ENCODE measurements around the gene TRABD2B.
A peak's percentile ranks its signal among the peaks of the same experiment; 100 is the strongest.

The TRABD2B gene

GRCh38 chr1:47720111-47720510 is 277.1 kb downstream of the TRABD2B start:
- Histone ChIP-seq H3K18ac (ENCODE audit: low read depth in 1 of 2, low read length in 2 of 2) (no peak overlapping the region), H3K23ac (ENCODE audit: low read length in 2 of 2) (peak overlapping the region in 1 of 2 experiments; percentile 63), H2AK5ac (ENCODE audit: low read length, severe bottlenecking) (no peak overlapping the region), H3K27ac (ENCODE audit: low read length, poor library complexity, severe bottlenecking) (no peak overlapping the region), H3K9ac (ENCODE audit: low read length) (no peak overlapping the region), H2AFZ (ENCODE audit: low read depth, low read length) (no peak overlapping the region), H2BK12ac (ENCODE audit: low read length in 2 of 2) (no peak overlapping the region), H3K36me3 (ENCODE audit: control insufficient read depth in 1 of 2, insufficient read depth in 2 of 2, low read depth in 1 of 2, low read length in 2 of 2) (no peaks in the 10 kb centered on the region), H2BK5ac (ENCODE audit: low read depth, low read length, poor library complexity, severe bottlenecking) (no peak overlapping the region), H2BK120ac (ENCODE audit: low read depth, low read length) (no peak overlapping the region), H3K27me3 (ENCODE audit: control insufficient read depth in 1 of 2, insufficient read depth in 1 of 2, low read length in 2 of 2) (peaks cover 78 to 100% of the 10 kb centered on the region in 2 experiments), H3K4ac (ENCODE audit: low read depth in 1 of 2, low read length in 2 of 2) (no peak overlapping the region), H2BK15ac (ENCODE audit: low read depth, poor library complexity, severe bottlenecking) (no peak overlapping the region), H3K9me3 (ENCODE audit: control insufficient read depth, low read length) (no peaks in the 10 kb centered on the region), H4K8ac (ENCODE audit: low read length) (no peak overlapping the region), H3K4me1 (ENCODE audit: control insufficient read depth, insufficient read depth, low read depth, low read length) (no peaks in the 10 kb centered on the region), H3K4me3 (ENCODE audit: insufficient read depth in 1 of 2, low read depth in 1 of 2, low read length in 2 of 2) (no peak overlapping the region), H4K91ac (ENCODE audit: low read length) (no peak overlapping the region), H3K14ac (ENCODE audit: low read length in 2 of 2) (no peak overlapping the region), H3K79me1 (replicated peaks; ENCODE audit: low read length, poor library complexity, severe bottlenecking) (no peaks in the 10 kb centered on the region), H3K4me2 (ENCODE audit: low read length, poor library complexity, severe bottlenecking) (no peak overlapping the region)
- 52% methylated on average over 2 of the region's 4 CpGs for WGBS
- no peak for DNase-seq

GRCh38 chr1:47717341-47717740 is 279.8 kb downstream of the TRABD2B start:
- no peak overlapping the region for H3K4me2 ChIP-seq (ENCODE audit: low read length, poor library complexity, severe bottlenecking)
- H3K4ac ChIP-seq (ENCODE audit: low read depth in 1 of 2, low read length in 2 of 2): no peak overlapping the region
- H4K91ac ChIP-seq (ENCODE audit: low read length): no peak overlapping the region
- H2BK120ac ChIP-seq (ENCODE audit: low read depth, low read length): no peak overlapping the region
- no peaks in the 10 kb centered on the region for H3K36me3 ChIP-seq (ENCODE audit: control insufficient read depth in 1 of 2, insufficient read depth in 2 of 2, low read depth in 1 of 2, low read length in 2 of 2)
- H4K8ac ChIP-seq (ENCODE audit: low read length): no peak overlapping the region
- H3K27me3 ChIP-seq (ENCODE audit: control insufficient read depth in 1 of 2, insufficient read depth in 1 of 2, low read length in 2 of 2): peaks cover 81 to 100% of the 10 kb centered on the region in 2 experiments
- H2AK5ac ChIP-seq (ENCODE audit: low read length, severe bottlenecking): no peak overlapping the region
- no peak overlapping the region for H3K18ac ChIP-seq (ENCODE audit: low read depth in 1 of 2, low read length in 2 of 2)
- H2BK5ac ChIP-seq (ENCODE audit: low read depth, low read length, poor library complexity, severe bottlenecking): no peak overlapping the region
- no peak overlapping the region for H2BK15ac ChIP-seq (ENCODE audit: low read depth, poor library complexity, severe bottlenecking)
- no peak overlapping the region for H3K23ac ChIP-seq (ENCODE audit: low read length in 2 of 2)
- no peak overlapping the region for H2AFZ ChIP-seq (ENCODE audit: low read depth, low read length)
- no peak overlapping the region for H2BK12ac ChIP-seq (ENCODE audit: low read length in 2 of 2)
- no peaks in the 10 kb centered on the region for H3K79me1 ChIP-seq (replicated peaks; ENCODE audit: low read length, poor library complexity, severe bottlenecking)
- no peak overlapping the region for H3K27ac ChIP-seq (ENCODE audit: low read length, poor library complexity, severe bottlenecking)
- no peak overlapping the region for H3K9ac ChIP-seq (ENCODE audit: low read length)
- H3K4me3 ChIP-seq (ENCODE audit: insufficient read depth in 1 of 2, low read depth in 1 of 2, low read length in 2 of 2): no peak overlapping the region
- H3K4me1 ChIP-seq (ENCODE audit: control insufficient read depth, insufficient read depth, low read depth, low read length): no peaks in the 10 kb centered on the region
- no peaks in the 10 kb centered on the region for H3K9me3 ChIP-seq (ENCODE audit: control insufficient read depth, low read length)
- DNase-seq: no peak
- no peak overlapping the region for H3K14ac ChIP-seq (ENCODE audit: low read length in 2 of 2)

DNA sequence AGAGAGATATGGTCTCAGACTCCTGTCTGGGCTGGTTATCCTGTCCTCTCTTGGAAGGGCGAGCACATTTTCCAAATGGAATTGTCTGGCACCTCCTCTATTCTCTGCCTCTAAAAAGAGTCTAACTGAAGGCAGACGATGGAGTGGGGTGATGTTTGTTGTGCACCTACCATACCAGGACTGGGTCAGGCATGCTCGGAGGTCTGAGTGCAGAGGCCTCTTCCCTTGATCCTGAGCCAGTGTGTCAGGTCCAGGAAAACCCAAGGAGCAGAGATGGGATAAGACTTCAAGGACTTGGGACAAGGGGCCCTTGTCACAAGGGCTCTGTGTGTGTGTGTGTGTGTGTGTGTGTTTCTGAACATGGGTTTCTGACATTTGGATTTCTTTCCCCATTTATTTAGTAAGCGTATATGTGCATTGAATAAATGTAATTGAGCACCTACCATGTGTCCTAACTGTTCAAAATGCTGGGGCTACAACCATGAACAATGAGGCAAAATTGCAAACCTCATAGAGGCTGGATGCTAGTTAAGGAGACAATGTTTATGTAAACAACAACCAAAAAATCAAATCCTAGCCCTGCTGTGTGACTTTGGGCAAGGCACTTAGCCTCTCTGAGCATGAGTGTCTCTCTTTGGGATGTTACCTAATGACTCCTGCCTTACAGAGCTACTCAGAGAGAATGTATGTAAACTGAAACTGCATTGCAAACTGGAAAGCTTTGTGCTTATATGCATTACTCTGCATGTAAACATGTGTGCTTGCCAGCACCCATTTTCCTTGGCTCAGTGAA is 283.0 kb downstream of the TRABD2B start:
- Histone ChIP-seq H4K8ac (ENCODE audit: low read length) (no peak overlapping the region), H3K4ac (ENCODE audit: low read depth in 1 of 2, low read length in 2 of 2) (no peak overlapping the region), H3K79me1 (replicated peaks; ENCODE audit: low read length, poor library complexity, severe bottlenecking) (no peaks in the 10 kb centered on the region), H3K36me3 (ENCODE audit: control insufficient read depth in 1 of 2, insufficient read depth in 2 of 2, low read depth in 1 of 2, low read length in 2 of 2) (no peaks in the 10 kb centered on the region), H3K18ac (ENCODE audit: low read depth in 1 of 2, low read length in 2 of 2) (no peak overlapping the region), H3K4me1 (ENCODE audit: control insufficient read depth, insufficient read depth, low read depth, low read length) (peaks cover 12% of the 10 kb centered on the region), H3K9ac (ENCODE audit: low read length) (no peak overlapping the region), H2AFZ (ENCODE audit: low read depth, low read length) (no peak overlapping the region), H3K4me2 (ENCODE audit: low read length, poor library complexity, severe bottlenecking) (no peak overlapping the region), H3K27ac (ENCODE audit: low read length, poor library complexity, severe bottlenecking) (no peak overlapping the region), H2AK5ac (ENCODE audit: low read length, severe bottlenecking) (no peak overlapping the region), H3K14ac (ENCODE audit: low read length in 2 of 2) (no peak overlapping the region), H3K27me3 (ENCODE audit: control insufficient read depth in 1 of 2, insufficient read depth in 1 of 2, low read length in 2 of 2) (peaks cover 83 to 100% of the 10 kb centered on the region in 2 experiments), H2BK5ac (ENCODE audit: low read depth, low read length, poor library complexity, severe bottlenecking) (no peak overlapping the region), H2BK12ac (ENCODE audit: low read length in 2 of 2) (no peak overlapping the region), H2BK120ac (ENCODE audit: low read depth, low read length) (no peak overlapping the region), H3K4me3 (ENCODE audit: insufficient read depth in 1 of 2, low read depth in 1 of 2, low read length in 2 of 2) (no peak overlapping the region), H3K9me3 (ENCODE audit: control insufficient read depth, low read length) (no peaks in the 10 kb centered on the region), H4K91ac (ENCODE audit: low read length) (no peak overlapping the region), H2BK15ac (ENCODE audit: low read depth, poor library complexity, severe bottlenecking) (no peak overlapping the region), H3K23ac (ENCODE audit: low read length in 2 of 2) (no peak overlapping the region)
- WGBS: 65% methylated on average over 2 of the region's 4 CpGs
- no peak for DNase-seq

GRCh38 chr1:47713333-47713953 is 283.7 kb downstream of the TRABD2B start:
- Histone ChIP-seq H3K18ac (ENCODE audit: low read depth in 1 of 2, low read length in 2 of 2) (no peak overlapping the region), H3K4me3 (ENCODE audit: insufficient read depth in 1 of 2, low read depth in 1 of 2, low read length in 2 of 2) (no peak overlapping the region), H2AFZ (ENCODE audit: low read depth, low read length) (no peak overlapping the region), H2BK12ac (ENCODE audit: low read length in 2 of 2) (no peak overlapping the region), H3K23ac (ENCODE audit: low read length in 2 of 2) (no peak overlapping the region), H3K27me3 (ENCODE audit: control insufficient read depth in 1 of 2, insufficient read depth in 1 of 2, low read length in 2 of 2) (peaks cover 88 to 100% of the 10 kb centered on the region in 2 experiments), H3K79me1 (replicated peaks; ENCODE audit: low read length, poor library complexity, severe bottlenecking) (no peaks in the 10 kb centered on the region), H3K9me3 (ENCODE audit: control insufficient read depth, low read length) (no peaks in the 10 kb centered on the region), H2BK15ac (ENCODE audit: low read depth, poor library complexity, severe bottlenecking) (no peak overlapping the region), H4K91ac (ENCODE audit: low read length) (no peak overlapping the region), H3K4me1 (ENCODE audit: control insufficient read depth, insufficient read depth, low read depth, low read length) (peaks cover 19% of the 10 kb centered on the region), H3K4ac (ENCODE audit: low read depth in 1 of 2, low read length in 2 of 2) (no peak overlapping the region), H2AK5ac (ENCODE audit: low read length, severe bottlenecking) (no peak overlapping the region), H3K27ac (ENCODE audit: low read length, poor library complexity, severe bottlenecking) (no peak overlapping the region), H3K9ac (ENCODE audit: low read length) (no peak overlapping the region), H2BK120ac (ENCODE audit: low read depth, low read length) (no peak overlapping the region), H3K4me2 (ENCODE audit: low read length, poor library complexity, severe bottlenecking) (no peak overlapping the region), H3K36me3 (ENCODE audit: control insufficient read depth in 1 of 2, insufficient read depth in 2 of 2, low read depth in 1 of 2, low read length in 2 of 2) (no peaks in the 10 kb centered on the region), H2BK5ac (ENCODE audit: low read depth, low read length, poor library complexity, severe bottlenecking) (no peak overlapping the region), H3K14ac (ENCODE audit: low read length in 2 of 2) (no peak overlapping the region), H4K8ac (ENCODE audit: low read length) (no peak overlapping the region)
- WGBS: 70% methylated on average over 9 of the region's 9 CpGs
- DNase-seq: no peak
